Trophoblast cell (in vitro differentiated cells and primary cell): ENCODE measurements around the gene SLC27A4.

Source experiments
- DNase-seq, 2 donors: peaks; one replicate each; pipeline ENCODE4 v3.0.0-alpha.2; 2016
- H2AFZ ChIP-seq: 2 replicates; pipeline ENCODE4 v1.6.1; 2013; ENCODE audit warnings: low read length, moderate library complexity, mild to moderate bottlenecking; ENCODE audit not compliant: insufficient read depth, poor library complexity
- H2AK5ac ChIP-seq: 2 replicates; pipeline ENCODE4 v1.6.1; 2013; ENCODE audit warnings: mild to moderate bottlenecking, low read length
- H2BK120ac ChIP-seq: 2 replicates; pipeline ENCODE4 v1.6.1; 2013; ENCODE audit warnings: low read length, mild to moderate bottlenecking, moderate library complexity; ENCODE audit not compliant: insufficient read depth, poor library complexity
- H2BK12ac ChIP-seq: 2 replicates; pipeline ENCODE4 v1.6.1; 2013; ENCODE audit warnings: mild to moderate bottlenecking, low read length, moderate library complexity
- H2BK5ac ChIP-seq: 2 replicates; pipeline ENCODE4 v1.6.1; 2013; ENCODE audit warnings: low read length, low read depth, moderate library complexity, mild to moderate bottlenecking; ENCODE audit not compliant: poor library complexity
- H3K14ac ChIP-seq: 2 replicates; pipeline ENCODE4 v1.6.1; 2013; ENCODE audit warnings: mild to moderate bottlenecking, low read length
- H3K18ac ChIP-seq: 2 replicates; pipeline ENCODE4 v1.6.1; 2013; ENCODE audit warnings: mild to moderate bottlenecking, low read length
- H3K23ac ChIP-seq: 2 replicates; pipeline ENCODE4 v1.6.1; 2013; ENCODE audit warnings: low read length
- H3K27ac ChIP-seq: 2 replicates; pipeline ENCODE4 v1.5.1; 2013; ENCODE audit warnings: low read depth, mild to moderate bottlenecking, inconsistent platforms, low read length, moderate library complexity
- H3K27me3 ChIP-seq: 2 replicates; pipeline ENCODE4 v1.6.1; 2013; ENCODE audit warnings: inconsistent platforms, mild to moderate bottlenecking, low read length, moderate library complexity; ENCODE audit not compliant: insufficient read depth
- H3K36me3 ChIP-seq, 2 experiments: 1 replicate in 1 of 2; 2 replicates in 1 of 2; pipeline ENCODE4 v1.6.1; 2013; ENCODE audit warnings: low read length in 2 of 2, mild to moderate bottlenecking in 2 of 2, moderate library complexity in 1 of 2; ENCODE audit not compliant: insufficient read depth in 2 of 2, control insufficient read depth in 1 of 2
- H3K4ac ChIP-seq: 2 replicates; pipeline ENCODE4 v1.6.1; 2013; ENCODE audit warnings: low read depth, mild to moderate bottlenecking, low read length, moderate library complexity
- H3K4me1 ChIP-seq, 2 experiments: 1 replicate in 1 of 2; 2 replicates in 1 of 2; pipeline ENCODE4 v1.6.1; 2013; ENCODE audit warnings: low read length in 2 of 2, mild to moderate bottlenecking in 2 of 2, moderate library complexity in 1 of 2; ENCODE audit not compliant: insufficient read depth in 2 of 2, control insufficient read depth in 1 of 2
- H3K4me2 ChIP-seq: 2 replicates; pipeline ENCODE4 v1.6.1; 2013; ENCODE audit warnings: inconsistent platforms, mild to moderate bottlenecking, low read length, moderate library complexity
- H3K4me3 ChIP-seq: 2 replicates; pipeline ENCODE4 v1.5.1; 2013; ENCODE audit warnings: mild to moderate bottlenecking, low read depth, low read length, inconsistent platforms
- H3K79me1 ChIP-seq: one replicate; pipeline ENCODE4 v1.6.1; 2013; ENCODE audit warnings: low read length
- H3K79me2 ChIP-seq: 2 replicates; pipeline ENCODE4 v1.6.1; 2013; ENCODE audit warnings: low read length, mild to moderate bottlenecking; ENCODE audit not compliant: control insufficient read depth, insufficient read depth, poor library complexity
- H3K9ac ChIP-seq: 2 replicates; pipeline ENCODE4 v1.6.1; 2013; ENCODE audit warnings: mild to moderate bottlenecking, low read length
- H3K9me3 ChIP-seq: 2 replicates; pipeline ENCODE4 v1.6.1; 2013; ENCODE audit warnings: low read depth, mild to moderate bottlenecking, control low read depth, inconsistent platforms, low read length; ENCODE audit not compliant: insufficient read depth
- H4K12ac ChIP-seq: 2 replicates; pipeline ENCODE4 v1.6.1; 2013; ENCODE audit warnings: low read depth, mild to moderate bottlenecking, low read length, moderate library complexity
- H4K8ac ChIP-seq: 2 replicates; pipeline ENCODE4 v1.6.1; 2013; ENCODE audit warnings: low read depth, mild to moderate bottlenecking, low read length, moderate library complexity
- H4K91ac ChIP-seq: one replicate; pipeline ENCODE4 v1.6.1; 2013; ENCODE audit warnings: low read depth, mild to moderate bottlenecking, low read length, moderate library complexity
- WGBS: extraction: QIAGEN DNeasy Blood & Tissue Kit; methylation state at CpG from one replicate; pipeline ENCODE4 v1.1.7; 2013; ENCODE audit warnings: missing lambda C conversion rate; ENCODE audit not compliant: insufficient read length, insufficient coverage; ENCODE audit errors: extremely low coverage; 5-methylcytosine and 5-hydroxymethylcytosine counted together

Gene SLC27A4

DNA sequence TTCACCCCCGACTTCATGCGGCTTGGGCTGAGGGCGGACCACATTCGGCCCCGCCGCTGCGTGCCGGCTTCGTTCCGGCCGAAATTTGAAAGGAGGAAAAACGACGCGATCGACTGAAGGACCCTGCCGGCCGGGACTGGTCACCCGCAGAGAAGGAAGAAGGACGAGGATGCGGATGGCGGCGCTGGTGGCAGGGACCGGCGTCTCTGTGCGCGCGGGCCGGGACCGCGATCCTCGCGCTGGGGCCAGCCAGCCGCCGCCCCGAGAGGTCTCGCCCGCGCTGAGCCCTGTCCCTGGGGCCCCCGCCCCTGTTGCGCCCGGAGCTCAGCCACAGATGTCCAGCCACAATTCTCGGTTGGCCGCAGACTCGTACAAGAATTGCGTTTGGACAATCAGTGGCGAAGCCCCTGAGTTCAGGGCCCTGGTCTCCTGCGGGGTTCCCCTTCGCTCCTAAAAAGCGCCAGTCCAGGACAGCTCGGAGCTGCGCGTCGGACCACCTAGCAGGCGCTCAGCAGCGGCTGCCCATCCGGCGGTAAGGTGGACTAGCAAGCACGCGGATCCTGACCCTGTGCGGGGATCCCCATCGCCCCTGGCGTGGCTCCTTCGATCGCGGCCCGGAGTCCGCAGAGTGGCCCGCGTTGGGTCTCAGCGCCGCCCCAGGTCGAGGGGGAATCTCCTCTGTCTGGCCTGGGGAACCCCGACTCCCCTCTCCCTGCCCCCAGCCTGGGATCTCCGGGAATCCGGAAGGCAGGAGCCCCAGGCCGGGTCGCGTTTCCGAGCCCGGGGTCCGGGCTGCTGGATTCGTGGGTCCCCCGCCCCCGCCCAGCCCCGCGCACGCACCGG lies 52.2 kb downstream of the SLC27A4 start:
- WGBS: no CpG with 5 or more reads among the region's 88 CpGs

DNA sequence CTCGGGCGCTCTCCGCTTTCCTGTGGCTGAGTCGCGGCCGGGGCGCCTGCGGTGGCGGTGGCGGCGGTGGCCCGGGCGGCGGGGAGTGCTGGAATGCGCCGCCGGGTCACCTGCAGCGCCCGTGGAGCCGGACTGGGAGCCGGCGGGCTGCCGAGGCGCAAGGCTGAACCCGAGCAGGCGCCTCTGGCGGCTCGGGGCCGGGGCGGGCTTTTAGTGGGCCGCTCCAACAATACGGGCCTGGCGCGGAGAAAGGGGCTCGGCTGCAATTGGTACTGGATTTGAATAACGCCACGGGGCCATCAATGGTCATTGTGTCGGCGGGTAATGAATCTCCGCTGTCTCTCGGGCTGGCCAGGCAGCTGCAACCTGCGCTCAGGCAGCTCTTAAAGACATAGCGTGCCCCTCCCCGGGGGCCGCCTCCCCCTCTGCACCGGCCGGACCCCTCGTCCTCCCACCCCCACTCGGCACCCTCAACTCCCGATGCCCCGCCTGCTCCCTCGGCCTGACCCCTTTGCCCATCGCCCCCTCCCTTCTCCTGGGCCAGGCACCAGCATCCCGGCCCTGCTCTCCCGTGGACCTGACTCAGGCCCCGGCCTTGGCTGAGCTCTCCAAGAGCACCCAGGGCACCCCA lies 52.9 kb downstream of the SLC27A4 start:
- Histone ChIP-seq H3K23ac (no peak overlapping the region), H3K14ac (no peak overlapping the region), H3K79me2 (no peaks in the 10 kb centered on the region), H3K4ac (no peak overlapping the region), H2BK12ac (no peak overlapping the region), H3K27me3 (peaks cover 47% of the 10 kb centered on the region), H3K18ac (no peak overlapping the region), H4K91ac (no peak overlapping the region), H3K4me3 (no peak overlapping the region), H3K9me3 (peaks cover 2% of the 10 kb centered on the region), H3K36me3 (peaks cover 22 to 29% of the 10 kb centered on the region in 2 experiments), H3K4me2 (peak overlapping the region; percentile 52), H2AK5ac (no peak overlapping the region), H3K27ac (no peak overlapping the region), H2AFZ (no peak overlapping the region), H4K12ac (no peak overlapping the region), H3K9ac (no peak overlapping the region), H2BK5ac (no peak overlapping the region), H2BK120ac (no peak overlapping the region), H3K4me1 (peaks cover 14 to 20% of the 10 kb centered on the region in 2 experiments), H4K8ac (no peak overlapping the region), H3K79me1 (no peaks in the 10 kb centered on the region)
- DNase-seq: no peak
- WGBS: no CpG with 5 or more reads among the region's 56 CpGs

More for the DNA sequence above, 52.2 kb downstream of the SLC27A4 start:
- no peak overlapping the region for H2AFZ ChIP-seq
- no peak overlapping the region for H3K4me3 ChIP-seq
- H3K18ac ChIP-seq: no peak overlapping the region
- H3K4me1 ChIP-seq: peaks cover 14 to 20% of the 10 kb centered on the region in 2 experiments
- H2BK120ac ChIP-seq: no peak overlapping the region
- no peak overlapping the region for H3K27ac ChIP-seq
- H3K4me2 ChIP-seq: peak overlapping the region; percentile 52
- H3K14ac ChIP-seq: no peak overlapping the region
- H3K79me2 ChIP-seq: no peaks in the 10 kb centered on the region
- peaks cover 44% of the 10 kb centered on the region for H3K27me3 ChIP-seq
- no peak overlapping the region for H4K12ac ChIP-seq
- no peak overlapping the region for H3K9ac ChIP-seq
- no peak overlapping the region for H2BK5ac ChIP-seq
- H3K4ac ChIP-seq: no peak overlapping the region
- no peak overlapping the region for H4K8ac ChIP-seq
- H3K9me3 ChIP-seq: peaks cover 2% of the 10 kb centered on the region
- H2BK12ac ChIP-seq: no peak overlapping the region
- no peak overlapping the region for H4K91ac ChIP-seq
- no peak overlapping the region for H2AK5ac ChIP-seq
- H3K36me3 ChIP-seq: peaks cover 30 to 34% of the 10 kb centered on the region in 2 experiments
- H3K79me1 ChIP-seq: no peaks in the 10 kb centered on the region
- DNase-seq: no peak
- no peak overlapping the region for H3K23ac ChIP-seq

DNA sequence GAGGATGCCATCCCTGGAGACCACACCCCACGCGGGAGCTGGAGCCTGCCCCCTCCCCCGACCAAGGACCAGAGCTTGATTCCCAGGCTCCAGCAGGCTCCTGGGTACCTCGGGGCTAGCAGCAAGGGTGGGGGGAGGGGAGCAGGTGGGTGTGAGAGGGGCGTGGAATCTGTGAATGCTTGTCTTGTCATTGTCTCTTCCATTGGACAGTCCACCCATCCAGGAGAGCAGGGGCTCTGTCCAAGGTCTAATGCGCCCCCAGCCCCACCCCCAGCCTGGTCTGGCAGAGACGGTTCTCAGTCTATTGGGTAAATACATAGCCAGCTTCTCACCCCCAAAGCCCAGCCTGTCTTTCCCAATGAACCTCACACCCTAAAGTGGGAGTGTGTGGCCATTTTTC lies 53.6 kb downstream of the SLC27A4 start:
- peaks cover 47% of the 10 kb centered on the region for H3K27me3 ChIP-seq
- WGBS: no CpG with 5 or more reads among the region's 7 CpGs
- H4K91ac ChIP-seq: no peak overlapping the region
- no peak for DNase-seq
- no peak overlapping the region for H3K27ac ChIP-seq
- H2AFZ ChIP-seq: no peak overlapping the region
- no peak overlapping the region for H3K18ac ChIP-seq
- H4K8ac ChIP-seq: no peak overlapping the region
- H2BK12ac ChIP-seq: no peak overlapping the region
- no peak overlapping the region for H3K4me2 ChIP-seq
- H2AK5ac ChIP-seq: no peak overlapping the region
- H3K9me3 ChIP-seq: peaks cover 2% of the 10 kb centered on the region
- no peak overlapping the region for H2BK120ac ChIP-seq
- H3K79me1 ChIP-seq: no peaks in the 10 kb centered on the region
- H4K12ac ChIP-seq: no peak overlapping the region
- H3K36me3 ChIP-seq: peaks cover 15 to 23% of the 10 kb centered on the region in 2 experiments
- H3K79me2 ChIP-seq: no peaks in the 10 kb centered on the region
- H3K4ac ChIP-seq: no peak overlapping the region
- H3K4me1 ChIP-seq: peaks cover 14 to 20% of the 10 kb centered on the region in 2 experiments
- H3K23ac ChIP-seq: no peak overlapping the region
- no peak overlapping the region for H3K4me3 ChIP-seq
- H3K9ac ChIP-seq: no peak overlapping the region
- no peak overlapping the region for H3K14ac ChIP-seq
- no peak overlapping the region for H2BK5ac ChIP-seq

DNA sequence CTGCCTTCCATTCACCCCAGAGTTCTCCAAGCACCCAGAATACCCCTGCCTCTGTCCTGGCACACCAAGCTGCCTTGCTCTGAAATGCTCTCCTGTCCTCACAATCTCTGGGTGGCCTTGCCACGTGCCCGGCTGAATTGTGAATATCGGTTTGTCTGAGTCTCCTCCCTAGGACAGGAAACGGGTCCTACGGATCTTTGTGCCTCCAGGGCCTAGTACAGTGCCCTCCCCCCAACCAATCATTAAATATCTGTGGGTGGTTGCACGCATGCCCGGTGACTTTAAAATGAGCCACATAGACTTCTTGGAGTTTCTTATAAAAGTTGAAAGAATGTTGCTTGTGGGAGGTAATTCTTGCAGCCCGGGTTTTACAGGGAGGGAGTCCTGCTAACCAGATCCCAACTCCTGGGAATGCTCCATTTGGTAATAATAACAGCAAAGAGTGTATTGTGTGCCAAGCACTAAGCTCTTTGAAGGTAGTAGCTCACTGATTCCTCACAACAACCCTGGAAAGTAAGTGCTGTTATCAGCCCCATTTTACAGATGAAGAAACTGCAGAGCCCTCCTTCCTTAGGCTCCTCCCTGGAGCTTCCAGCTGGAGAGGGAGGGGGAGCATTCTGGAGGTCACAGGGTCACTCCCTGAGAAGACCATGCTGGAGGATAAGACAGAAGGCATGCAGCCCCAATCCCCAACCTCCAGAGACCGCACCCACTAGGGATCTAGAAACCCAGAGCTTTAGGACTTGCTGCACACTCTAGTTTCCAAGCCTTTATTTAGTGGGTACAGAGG lies 54.2 kb downstream of the SLC27A4 start:
- Histone ChIP-seq H3K27ac (no peak overlapping the region), H3K4me1 (peaks cover 14 to 20% of the 10 kb centered on the region in 2 experiments), H4K91ac (no peak overlapping the region), H3K36me3 (peaks cover 9 to 17% of the 10 kb centered on the region in 2 experiments), H3K79me1 (no peaks in the 10 kb centered on the region), H3K4ac (no peak overlapping the region), H3K23ac (no peak overlapping the region), H3K27me3 (peaks cover 47% of the 10 kb centered on the region), H3K9ac (no peak overlapping the region), H2BK5ac (no peak overlapping the region), H3K79me2 (no peaks in the 10 kb centered on the region), H3K18ac (no peak overlapping the region), H3K4me2 (no peak overlapping the region), H3K14ac (no peak overlapping the region), H3K9me3 (peaks cover under 1% of the 10 kb centered on the region), H2BK12ac (no peak overlapping the region), H3K4me3 (no peak overlapping the region), H4K12ac (no peak overlapping the region), H2AK5ac (no peak overlapping the region), H2AFZ (no peak overlapping the region), H2BK120ac (no peak overlapping the region), H4K8ac (no peak overlapping the region)
- no peak for DNase-seq
- WGBS: no CpG with 5 or more reads among the region's 9 CpGs
